ENCODE data around the gene CDC14A. TPM values are rescaled to one million over a fixed set of nuclear protein-coding genes. Genes with fewer than 3 reads are reported as not detected.

Gene CDC14A
- total and polyA plus RNA-seq, 2 donors (not counting 1 experiment from before 2014, with no cell fraction given) = 1.4 to 3.5 TPM

DNA sequence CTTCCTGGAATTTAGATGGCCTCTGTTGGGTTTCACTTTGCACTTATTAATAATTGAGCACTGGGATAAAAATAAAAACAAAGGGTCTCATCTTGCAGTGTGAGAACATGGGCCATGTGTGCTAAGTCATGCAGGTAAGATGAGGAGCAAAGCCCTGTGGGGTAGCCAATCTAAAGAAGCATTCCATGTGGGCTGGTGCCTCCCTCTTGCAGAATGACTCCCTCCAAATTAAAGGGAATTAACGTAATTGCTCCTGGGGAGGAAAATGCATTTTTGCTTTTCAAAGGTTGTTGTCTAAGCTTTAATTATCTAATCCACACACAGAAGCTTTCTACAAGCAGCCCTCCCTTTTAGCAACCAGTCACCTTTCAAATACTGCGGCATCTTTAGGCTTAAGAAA is 69.8 kb downstream of the CDC14A start:
- Histone ChIP-seq H3K4me3 (replicated peaks in 1 of 4; ENCODE audit: control extremely low read depth in 1 of 4, insufficient read depth in 1 of 4, low read depth in 3 of 4, low read length in 4 of 4) (no peak overlapping the region), H3K27ac (ENCODE audit: insufficient read depth, low read length) (no peak overlapping the region), H3K4me2 (ENCODE audit: extremely low read depth, insufficient read depth, low read length) (no peak overlapping the region), H3K79me2 (ENCODE audit: control insufficient read depth, insufficient read depth, low read length) (no peaks in the 10 kb centered on the region), H3K36me3 (ENCODE audit: control insufficient read depth, insufficient read depth, low read length) (no peaks in the 10 kb centered on the region), H3K4me1 (ENCODE audit: control insufficient read depth, extremely low read depth, insufficient read depth, low read length) (no peaks in the 10 kb centered on the region), H3K9ac (ENCODE audit: insufficient read depth, low read length) (no peak overlapping the region), H3K9me3 (ENCODE audit: control insufficient read depth, insufficient read depth, low read depth, low read length) (no peaks in the 10 kb centered on the region), H4K20me1 (ENCODE audit: control insufficient read depth, extremely low read depth, insufficient read depth, low read length) (no peaks in the 10 kb centered on the region), H2AFZ (ENCODE audit: low read length) (no peak overlapping the region), H3K27me3 (ENCODE audit: control insufficient read depth, insufficient read depth, low read length) (no peaks in the 10 kb centered on the region)
- DNase-seq (ENCODE audit: low read depth in 2 of 2) = no peak
- TF ChIP-seq EZH2 (IDR thresholded peaks at IDR 0.05; ENCODE audit: low read length, missing control alignments) = no peak
- TF ChIP-seq, protein P1, sequence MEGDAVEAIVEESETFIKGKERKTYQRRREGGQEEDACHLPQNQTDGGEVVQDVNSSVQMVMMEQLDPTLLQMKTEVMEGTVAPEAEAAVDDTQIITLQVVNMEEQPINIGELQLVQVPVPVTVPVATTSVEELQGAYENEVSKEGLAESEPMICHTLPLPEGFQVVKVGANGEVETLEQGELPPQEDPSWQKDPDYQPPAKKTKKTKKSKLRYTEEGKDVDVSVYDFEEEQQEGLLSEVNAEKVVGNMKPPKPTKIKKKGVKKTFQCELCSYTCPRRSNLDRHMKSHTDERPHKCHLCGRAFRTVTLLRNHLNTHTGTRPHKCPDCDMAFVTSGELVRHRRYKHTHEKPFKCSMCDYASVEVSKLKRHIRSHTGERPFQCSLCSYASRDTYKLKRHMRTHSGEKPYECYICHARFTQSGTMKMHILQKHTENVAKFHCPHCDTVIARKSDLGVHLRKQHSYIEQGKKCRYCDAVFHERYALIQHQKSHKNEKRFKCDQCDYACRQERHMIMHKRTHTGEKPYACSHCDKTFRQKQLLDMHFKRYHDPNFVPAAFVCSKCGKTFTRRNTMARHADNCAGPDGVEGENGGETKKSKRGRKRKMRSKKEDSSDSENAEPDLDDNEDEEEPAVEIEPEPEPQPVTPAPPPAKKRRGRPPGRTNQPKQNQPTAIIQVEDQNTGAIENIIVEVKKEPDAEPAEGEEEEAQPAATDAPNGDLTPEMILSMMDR (conservative IDR thresholded peaks at IDR 0.05 in 1 of 2, IDR thresholded peaks at IDR 0.05 in 1 of 2; ENCODE audit: low read depth in 1 of 2, low read length in 2 of 2) = no peak

DNA sequence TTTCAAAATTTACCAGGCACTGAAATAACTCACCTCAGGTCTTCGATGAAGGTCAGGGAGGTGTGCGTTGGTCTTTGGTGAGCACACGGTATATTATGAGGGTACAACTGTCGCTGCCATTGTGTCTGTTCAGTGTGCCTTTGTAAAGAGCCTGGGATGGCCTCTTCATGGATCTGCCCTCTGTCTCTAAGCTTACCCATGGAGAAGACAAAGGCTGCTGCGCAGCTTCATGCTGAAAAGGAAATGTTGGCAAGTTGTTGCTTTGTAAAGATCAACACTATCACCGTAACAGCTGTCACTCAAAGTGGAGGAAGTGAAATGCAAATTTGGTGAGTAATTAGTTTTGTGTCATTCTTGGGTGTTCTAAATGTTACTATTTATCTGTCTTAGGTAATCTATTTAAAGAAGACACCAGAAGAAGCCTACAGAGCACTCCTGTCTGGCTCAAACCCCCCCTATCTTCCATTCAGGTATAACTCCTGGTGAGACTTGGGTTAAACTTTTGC is 71.6 kb downstream of the CDC14A start:
- Histone ChIP-seq H3K9ac (ENCODE audit: insufficient read depth, low read length) (no peak overlapping the region), H3K4me3 (replicated peaks in 1 of 4; ENCODE audit: control extremely low read depth in 1 of 4, insufficient read depth in 1 of 4, low read depth in 3 of 4, low read length in 4 of 4) (no peak overlapping the region), H2AFZ (ENCODE audit: low read length) (no peak overlapping the region), H3K4me1 (ENCODE audit: control insufficient read depth, extremely low read depth, insufficient read depth, low read length) (no peaks in the 10 kb centered on the region), H4K20me1 (ENCODE audit: control insufficient read depth, extremely low read depth, insufficient read depth, low read length) (no peaks in the 10 kb centered on the region), H3K4me2 (ENCODE audit: extremely low read depth, insufficient read depth, low read length) (no peak overlapping the region), H3K79me2 (ENCODE audit: control insufficient read depth, insufficient read depth, low read length) (no peaks in the 10 kb centered on the region), H3K27ac (ENCODE audit: insufficient read depth, low read length) (no peak overlapping the region), H3K9me3 (ENCODE audit: control insufficient read depth, insufficient read depth, low read depth, low read length) (no peaks in the 10 kb centered on the region), H3K36me3 (ENCODE audit: control insufficient read depth, insufficient read depth, low read length) (no peaks in the 10 kb centered on the region), H3K27me3 (ENCODE audit: control insufficient read depth, insufficient read depth, low read length) (no peaks in the 10 kb centered on the region)
- TF ChIP-seq, protein P1 (conservative IDR thresholded peaks at IDR 0.05 in 1 of 2, IDR thresholded peaks at IDR 0.05 in 1 of 2; ENCODE audit: low read depth in 1 of 2, low read length in 2 of 2) = no peak
- no peak for TF ChIP-seq EZH2 (IDR thresholded peaks at IDR 0.05; ENCODE audit: low read length, missing control alignments)
- DNase-seq (ENCODE audit: low read depth in 2 of 2) = no peak

DNA sequence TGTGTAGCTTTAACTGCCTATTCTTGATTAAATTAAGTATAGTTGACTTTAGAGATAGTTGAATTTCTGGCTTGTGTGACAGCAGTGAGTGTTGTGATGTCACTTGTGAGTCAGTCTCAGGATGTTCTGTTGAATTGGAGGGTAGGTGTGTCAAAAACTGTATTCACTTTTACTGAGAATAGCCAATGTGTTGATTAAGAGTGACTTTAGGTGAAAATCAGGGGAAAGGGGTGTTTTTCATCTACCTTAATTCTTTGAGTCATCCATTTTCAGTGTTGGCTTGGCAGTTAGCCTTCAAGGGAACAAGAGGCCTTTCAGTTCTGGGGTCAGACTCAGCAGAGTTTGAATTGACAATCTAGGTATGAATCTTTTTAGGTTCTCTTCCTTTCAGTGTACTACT is 75.9 kb downstream of the CDC14A start:
- peak in 1 of 2 donors; percentile 5 for DNase-seq (ENCODE audit: low read depth in 2 of 2)
- TF ChIP-seq, protein P1 (conservative IDR thresholded peaks at IDR 0.05 in 1 of 2, IDR thresholded peaks at IDR 0.05 in 1 of 2; ENCODE audit: low read depth in 1 of 2, low read length in 2 of 2) = no peak
- TF ChIP-seq EZH2 (IDR thresholded peaks at IDR 0.05; ENCODE audit: low read length, missing control alignments) = no peak

More for the DNA sequence above, 75.9 kb downstream of the CDC14A start:
- Histone ChIP-seq H3K36me3 (ENCODE audit: control insufficient read depth, insufficient read depth, low read length) (no peaks in the 10 kb centered on the region), H3K27me3 (ENCODE audit: control insufficient read depth, insufficient read depth, low read length) (no peaks in the 10 kb centered on the region), H3K79me2 (ENCODE audit: control insufficient read depth, insufficient read depth, low read length) (no peaks in the 10 kb centered on the region), H3K4me2 (ENCODE audit: extremely low read depth, insufficient read depth, low read length) (no peak overlapping the region), H2AFZ (ENCODE audit: low read length) (no peak overlapping the region), H3K27ac (ENCODE audit: insufficient read depth, low read length) (no peak overlapping the region), H4K20me1 (ENCODE audit: control insufficient read depth, extremely low read depth, insufficient read depth, low read length) (no peaks in the 10 kb centered on the region), H3K4me3 (replicated peaks in 1 of 4; ENCODE audit: control extremely low read depth in 1 of 4, insufficient read depth in 1 of 4, low read depth in 3 of 4, low read length in 4 of 4) (no peak overlapping the region), H3K4me1 (ENCODE audit: control insufficient read depth, extremely low read depth, insufficient read depth, low read length) (no peaks in the 10 kb centered on the region), H3K9me3 (ENCODE audit: control insufficient read depth, insufficient read depth, low read depth, low read length) (no peaks in the 10 kb centered on the region), H3K9ac (ENCODE audit: insufficient read depth, low read length) (no peak overlapping the region)

Data from fibroblast of lung (primary cell).